BLaER1 treated with 17β-estradiol and CSF1 and Interleukin-3, amounts not matched to agents 10 nM and 100 nM (cell line): ENCODE results near the gene CFAP221.
A peak's percentile ranks its signal among the peaks of the same experiment; 100 is the strongest.

ENCODE experiments used
- H3K27ac ChIP-seq, 11 experiments: shearing (Covaris generic); formaldehyde crosslinking; 2 replicates each; pipeline ENCODE4 v1.8.1; 2022
- H3K27me3 ChIP-seq, 11 experiments: shearing (Covaris generic); formaldehyde crosslinking; 2 replicates each; pipeline ENCODE4 v1.8.1; 2022
- H3K36me3 ChIP-seq, 11 experiments: shearing (Covaris generic); formaldehyde crosslinking; 2 replicates each; pipeline ENCODE4 v1.8.1; 2022
- H3K4me1 ChIP-seq, 10 experiments: shearing (Covaris generic); formaldehyde crosslinking; 2 replicates each; pipeline ENCODE4 v1.8.1; 2022
- H3K4me2 ChIP-seq, 11 experiments: shearing (Covaris generic); formaldehyde crosslinking; 2 replicates each; pipeline ENCODE4 v1.8.1; 2022
- H3K4me3 ChIP-seq, 10 experiments: shearing (Covaris generic); formaldehyde crosslinking; 2 replicates each; pipeline ENCODE4 v1.8.1; 2022
- H3K9ac ChIP-seq, 11 experiments: shearing (Covaris generic); formaldehyde crosslinking; 2 replicates each; pipeline ENCODE4 v1.8.1; 2022
- H3K9me3 ChIP-seq, 11 experiments: shearing (Covaris generic); formaldehyde crosslinking; replicated peaks in 1 of 11; 2 replicates each; pipeline ENCODE4 v1.8.1; 2022
- H4K20me1 ChIP-seq, 11 experiments: shearing (Covaris generic); formaldehyde crosslinking; 2 replicates each; pipeline ENCODE4 v1.8.1; 2022
- Cebpa-rat ChIP-seq, 11 experiments: shearing (Covaris generic); IDR thresholded peaks; 2 replicates each; pipeline ENCODE4 v1.8.1; 2022

Gene CFAP221

GRCh38 chr2:119674711-119675500 is 130.7 kb downstream of the CFAP221 start:
- no peak overlapping the region for H3K9ac ChIP-seq
- H3K4me1 ChIP-seq, result peaks cover 6 to 21% (median 11%) of the 10 kb centered on the region in 10 experiments
- H3K27me3 ChIP-seq, result no peaks in the 10 kb centered on the region
- peaks cover 0 to 3% (median 0%) of the 10 kb centered on the region in 11 experiments; a peak in 2 of 22 replicates for H4K20me1 ChIP-seq
- H3K9me3 ChIP-seq, result no peaks in the 10 kb centered on the region
- H3K36me3 ChIP-seq, result no peaks in the 10 kb centered on the region
- no peak for TF ChIP-seq Cebpa-rat (IDR thresholded peaks at IDR 0.05)
- no peak overlapping the region for H3K4me3 ChIP-seq
- H3K4me2 ChIP-seq, result no peak overlapping the region
- H3K27ac ChIP-seq, result no peak overlapping the region

GRCh38 chr2:119678021-119678656 is 133.9 kb downstream of the CFAP221 start:
- H3K36me3 ChIP-seq, result peaks cover 11 to 28% (median 19%) of the 10 kb centered on the region in 11 experiments; a peak in 20 of 22 replicates
- H3K27ac ChIP-seq, result peak overlapping the region in 2 of 11 experiments; percentile 73 to 74; a peak in 3 of 22 replicates
- H3K9me3 ChIP-seq, result no peaks in the 10 kb centered on the region
- no peaks in the 10 kb centered on the region for H3K27me3 ChIP-seq
- peak overlapping the region in 3 of 11 experiments; percentile 83 to 84 (median 84); a peak in 6 of 22 replicates for H3K9ac ChIP-seq
- peaks cover 3 to 36% (median 27%) of the 10 kb centered on the region in 11 experiments; a peak in 18 of 22 replicates for H4K20me1 ChIP-seq
- H3K4me1 ChIP-seq, result peaks cover 12 to 24% (median 20%) of the 10 kb centered on the region in 10 experiments
- H3K4me2 ChIP-seq, result peak overlapping the region; percentile 42 to 98 (median 79)
- TF ChIP-seq Cebpa-rat (IDR thresholded peaks at IDR 0.05), result no peak
- peak overlapping the region; percentile 79 to 99 (median 86); a peak in 18 of 20 replicates for H3K4me3 ChIP-seq

- no peak for TF ChIP-seq Cebpa-rat (IDR thresholded peaks at IDR 0.05)
These were observed 135.2 kb downstream of the CFAP221 start for GRCh38 chr2:119679526-119679837.

DNA sequence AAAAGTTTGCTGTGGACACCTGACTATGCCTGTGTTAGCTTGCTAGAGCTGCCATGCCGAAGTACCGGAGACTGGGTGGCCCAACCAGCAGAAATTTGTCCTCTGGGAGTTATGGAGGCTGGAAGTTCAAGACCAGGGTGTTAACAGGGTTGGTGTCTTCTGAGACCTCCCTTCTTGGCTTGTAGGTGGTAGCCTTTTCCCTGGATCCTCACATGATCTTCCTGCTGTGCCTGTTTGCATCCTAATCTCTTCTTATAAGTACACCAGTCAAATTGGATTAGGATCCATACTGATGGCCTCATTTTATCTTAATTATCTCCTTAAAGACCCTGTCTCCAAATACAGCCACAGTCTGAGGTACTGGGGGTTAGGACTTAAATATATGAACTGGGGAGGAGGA is 135.6 kb downstream of the CFAP221 start:
- peak overlapping the region; percentile 79 to 99 (median 86) for H3K4me3 ChIP-seq
- peaks cover 3 to 48% (median 33%) of the 10 kb centered on the region in 11 experiments; a peak in 18 of 22 replicates for H4K20me1 ChIP-seq
- H3K27me3 ChIP-seq, result no peaks in the 10 kb centered on the region
- H3K9ac ChIP-seq, result peak overlapping the region; percentile 81 to 92 (median 84); a peak in 21 of 22 replicates
- H3K36me3 ChIP-seq, result peaks cover 11 to 30% (median 19%) of the 10 kb centered on the region in 11 experiments; a peak in 20 of 22 replicates
- H3K4me1 ChIP-seq, result peaks cover 12 to 28% (median 23%) of the 10 kb centered on the region in 10 experiments
- H3K27ac ChIP-seq, result peak overlapping the region in 9 of 11 experiments; percentile 73 to 85 (median 78); a peak in 14 of 22 replicates
- TF ChIP-seq Cebpa-rat (IDR thresholded peaks at IDR 0.05), result no peak
- no peaks in the 10 kb centered on the region for H3K9me3 ChIP-seq
- peak overlapping the region; percentile 89 to 98 (median 93) for H3K4me2 ChIP-seq

More at GRCh38 chr2:119679526-119679837, 135.2 kb downstream of the CFAP221 start:
- Histone ChIP-seq H3K9ac (peak overlapping the region; percentile 81 to 92 (median 84)), H3K4me1 (peaks cover 12 to 28% (median 23%) of the 10 kb centered on the region in 10 experiments), H3K27me3 (no peaks in the 10 kb centered on the region), H3K36me3 (peaks cover 11 to 30% (median 19%) of the 10 kb centered on the region in 11 experiments; a peak in 20 of 22 replicates), H4K20me1 (peaks cover 3 to 45% (median 33%) of the 10 kb centered on the region in 11 experiments; a peak in 18 of 22 replicates), H3K4me3 (peak overlapping the region; percentile 79 to 99 (median 86)), H3K27ac (peak overlapping the region; percentile 55 to 85 (median 77); a peak in 21 of 22 replicates), H3K4me2 (peak overlapping the region; percentile 89 to 98 (median 93)), H3K9me3 (no peaks in the 10 kb centered on the region)

DNA sequence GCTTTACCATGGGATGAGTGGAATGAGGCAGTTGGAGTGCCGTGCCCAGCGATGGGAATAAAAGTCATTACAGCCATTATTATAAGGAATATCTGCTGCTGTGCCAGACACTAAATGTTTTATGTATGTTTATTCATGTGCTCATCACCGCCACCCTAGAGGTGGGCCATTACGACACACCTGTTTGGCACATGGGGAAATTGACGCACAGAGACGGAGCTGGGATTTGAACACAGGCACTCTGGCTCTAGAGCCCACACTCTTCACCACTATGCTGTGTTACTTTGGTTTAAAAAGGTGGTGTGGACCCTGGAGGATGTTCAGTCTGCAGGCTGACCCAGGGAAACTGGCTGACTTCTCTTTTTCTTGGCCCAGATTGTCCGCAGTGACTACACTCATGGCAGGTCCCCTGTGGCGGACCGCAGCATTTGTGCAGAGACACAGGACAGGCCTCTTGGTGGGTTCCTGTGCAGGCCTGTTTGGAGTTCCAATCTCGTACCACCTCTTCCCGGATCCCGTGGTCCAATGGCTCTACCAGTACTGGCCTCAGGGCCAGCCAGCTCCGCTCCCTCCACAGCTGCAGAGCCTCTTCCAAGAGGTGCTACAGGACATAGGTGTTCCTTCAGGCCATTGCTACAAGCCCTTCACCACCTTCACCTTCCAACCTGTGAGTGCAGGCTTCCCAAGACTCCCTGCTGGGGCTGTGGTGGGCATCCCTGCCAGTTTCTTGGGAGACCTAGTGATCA is 136.4 kb downstream of the CFAP221 start:
- Histone ChIP-seq H4K20me1 (peaks cover 3 to 48% (median 33%) of the 10 kb centered on the region in 11 experiments; a peak in 18 of 22 replicates), H3K4me3 (peak overlapping the region in 5 of 10 experiments; percentile 79 to 97 (median 87); a peak in 5 of 20 replicates), H3K36me3 (peaks cover 14 to 34% (median 19%) of the 10 kb centered on the region in 11 experiments; a peak in 20 of 22 replicates), H3K9ac (no peak overlapping the region), H3K27me3 (no peaks in the 10 kb centered on the region), H3K4me1 (peaks cover 12 to 28% (median 23%) of the 10 kb centered on the region in 10 experiments), H3K9me3 (no peaks in the 10 kb centered on the region), H3K4me2 (peak overlapping the region; percentile 89 to 98 (median 93)), H3K27ac (no peak overlapping the region)
- TF ChIP-seq Cebpa-rat (IDR thresholded peaks at IDR 0.05), result no peak

GRCh38 chr2:119681203-119681867 is 137.1 kb downstream of the CFAP221 start:
- Histone ChIP-seq H3K4me1 (peaks cover 12 to 28% (median 23%) of the 10 kb centered on the region in 10 experiments), H4K20me1 (peaks cover 3 to 48% (median 33%) of the 10 kb centered on the region in 11 experiments; a peak in 18 of 22 replicates), H3K9me3 (no peaks in the 10 kb centered on the region), H3K4me3 (no peak overlapping the region), H3K4me2 (0 out of 22 replicates have a peak overlapping the region, but pooled peaks of 1 of the 11 experiments have one; percentile 98), H3K27ac (no peak overlapping the region), H3K9ac (no peak overlapping the region), H3K36me3 (peaks cover 21 to 41% (median 26%) of the 10 kb centered on the region in 11 experiments), H3K27me3 (no peaks in the 10 kb centered on the region)
- no peak for TF ChIP-seq Cebpa-rat (IDR thresholded peaks at IDR 0.05)

GRCh38 chr2:119681868-119682220 is 137.6 kb downstream of the CFAP221 start:
- Histone ChIP-seq H3K9ac (no peak overlapping the region), H3K36me3 (peaks cover 26 to 46% (median 31%) of the 10 kb centered on the region in 11 experiments), H3K27me3 (no peaks in the 10 kb centered on the region), H3K4me3 (no peak overlapping the region), H4K20me1 (peaks cover 3 to 48% (median 33%) of the 10 kb centered on the region in 11 experiments; a peak in 18 of 22 replicates), H3K4me2 (no peak overlapping the region), H3K9me3 (0 out of 22 replicates have a peak, but pooled peaks cover 0 to under 1% (median 0%) of the 10 kb centered on the region in 11 experiments), H3K4me1 (peaks cover 12 to 28% (median 23%) of the 10 kb centered on the region in 10 experiments), H3K27ac (no peak overlapping the region)
- TF ChIP-seq Cebpa-rat (IDR thresholded peaks at IDR 0.05), result no peak

- Histone ChIP-seq H3K36me3 (peaks cover 33 to 53% (median 38%) of the 10 kb centered on the region in 11 experiments), H4K20me1 (peaks cover 3 to 48% (median 33%) of the 10 kb centered on the region in 11 experiments; a peak in 18 of 22 replicates), H3K27me3 (no peaks in the 10 kb centered on the region), H3K4me3 (no peak overlapping the region), H3K9me3 (peaks cover 0 to 8% (median 0%) of the 10 kb centered on the region in 11 experiments; a peak in 1 of 22 replicates), H3K4me2 (no peak overlapping the region), H3K27ac (no peak overlapping the region), H3K9ac (0 out of 22 replicates have a peak overlapping the region, but pooled peaks of 1 of the 11 experiments have one; percentile 18), H3K4me1 (peaks cover 12 to 28% (median 23%) of the 10 kb centered on the region in 10 experiments)
- no peak for TF ChIP-seq Cebpa-rat (IDR thresholded peaks at IDR 0.05)
These were observed 138.3 kb downstream of the CFAP221 start for GRCh38 chr2:119682578-119682977.
